Stimulated activated CD8-positive, alpha-beta memory T cell treated with anti-CD3 and anti-CD28 coated beads, Interleukin-15, amount 100 ng/mL, for 48 hours (primary cell): ENCODE measurements around the gene F13B.
"Not testable (repeated sequence)": the region's sequence is repeated elsewhere in the genome, so short reads cannot be mapped to it uniquely, and the experiment has no call there.

Experiments used
- DNase-seq, 2 donors: peaks; one replicate each; pipeline ENCODE4 v3.0.0-alpha.2; 2020; ENCODE audit warnings: low read depth in 2 of 2

The F13B gene

GRCh38 chr1:197066719-197067456 lies at the start of gene F13B:
TSS of gene F13B (minus strand) at chr1:197067260. CDS start at chr1:197067223, 37 bp downstream.
- DNase-seq, result no peak

GRCh38 chr1:197116156-197116555 lies 49.1 kb upstream of the F13B start:
- no peak for DNase-seq

GRCh38 chr1:197106869-197107268 lies 39.8 kb upstream of the F13B start:
- DNase-seq, result no peak

- DNase-seq, result no peak
Measured at GRCh38 chr1:197103300-197103699, 36.2 kb upstream of the F13B start.

GRCh38 chr1:197101978-197102377 lies 34.9 kb upstream of the F13B start:
- DNase-seq, result no peak

- DNase-seq, result no peak
Measured at GRCh38 chr1:197100677-197101076, 33.6 kb upstream of the F13B start.

GRCh38 chr1:197099444-197099843 lies 32.4 kb upstream of the F13B start:
- no peak for DNase-seq

GRCh38 chr1:197096971-197097370 lies 29.9 kb upstream of the F13B start:
- not testable (repeated sequence) for DNase-seq

GRCh38 chr1:197096137-197096536 lies 29.1 kb upstream of the F13B start:
- DNase-seq, result no peak

- no peak for DNase-seq
Measured at GRCh38 chr1:197093226-197093885, 26.3 kb upstream of the F13B start.

GRCh38 chr1:197092491-197093023 lies 25.5 kb upstream of the F13B start:
- no peak for DNase-seq

GRCh38 chr1:197083474-197083873 lies 16.4 kb upstream of the F13B start:
- DNase-seq, result no peak

GRCh38 chr1:197081117-197081753 lies 14.2 kb upstream of the F13B start:
- no peak for DNase-seq

GRCh38 chr1:197080323-197080722 lies 13.3 kb upstream of the F13B start:
- DNase-seq, result no peak

- DNase-seq, result no peak
Measured at GRCh38 chr1:197076585-197076984, 9.5 kb upstream of the F13B start.

- DNase-seq, result no peak
Measured at GRCh38 chr1:197073978-197074377, 6.9 kb upstream of the F13B start.

GRCh38 chr1:197067457-197067818 lies 378 bp upstream of the F13B start:
- DNase-seq, result no peak

- no peak for DNase-seq
Measured at GRCh38 chr1:197066277-197066676, 783 bp downstream of the F13B start.

GRCh38 chr1:197065559-197065958 lies 1.5 kb downstream of the F13B start:
- DNase-seq, result no peak

- DNase-seq, result no peak
Measured at GRCh38 chr1:197063212-197063611, 3.8 kb downstream of the F13B start.

- DNase-seq, result no peak
Measured at GRCh38 chr1:197062692-197063091, 4.4 kb downstream of the F13B start.

- DNase-seq, result no peak
Measured at GRCh38 chr1:197049100-197049499, 18.0 kb downstream of the F13B start.
